ENCODE measurements around the gene HSPB9. TPM values are rescaled to one million over a fixed set of nuclear protein-coding genes. Genes with fewer than 3 reads are reported as not detected.

Gene HSPB9
- total and polyA plus RNA-seq, 9 of the 15 experiments (the other 6 are each of a cell fraction or from before 2014, with no cell fraction given), result 0.04 to 0.16 (median 0.08) TPM; not detected in 3

DNA sequence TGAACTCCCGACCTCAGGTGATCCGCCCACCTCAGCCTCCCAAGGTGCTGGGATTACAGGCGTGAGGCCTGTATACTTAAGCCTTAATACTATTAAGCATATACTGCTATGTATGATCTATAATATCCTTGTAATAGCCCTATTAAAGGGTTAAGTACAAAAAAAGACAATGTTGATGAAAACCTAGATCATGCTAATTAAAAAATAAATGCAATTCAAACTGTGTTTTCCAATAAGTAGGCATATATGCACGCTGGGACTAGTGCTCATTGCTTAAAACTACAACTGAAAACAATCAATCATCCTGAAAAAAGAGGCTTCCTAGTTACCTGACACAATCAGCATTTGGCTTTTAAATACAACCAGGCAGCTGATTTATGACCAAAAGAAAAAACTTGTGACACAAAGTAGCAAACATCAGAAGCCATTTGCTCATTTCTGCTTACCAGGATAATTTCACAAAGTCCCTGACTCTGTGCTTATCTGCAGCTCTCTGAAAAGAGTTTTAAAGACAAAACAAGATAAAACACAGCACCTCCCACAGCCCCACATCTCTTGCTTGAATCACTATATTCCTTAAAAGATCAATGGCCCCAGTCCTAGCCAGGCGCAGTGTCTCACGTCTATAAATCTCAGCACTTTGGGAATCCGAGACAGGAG lies 35.4 kb upstream of the HSPB9 start (continued):
- TF ChIP-seq MEIS2 (IDR thresholded peaks at IDR 0.05; ENCODE audit: partially characterized antibody) (peak; percentile 100), PHB2 (IDR thresholded peaks at IDR 0.05; ENCODE audit: low read depth) (no peak), ZNF316 (IDR thresholded peaks at IDR 0.05) (peak; percentile 68), NR2F6 (CRISPR knock-in tag; IDR thresholded peaks at IDR 0.05) (no peak), NR3C1 (CRISPR knock-in tag; IDR thresholded peaks at IDR 0.05) (no peak), FOSL1 (tag; conservative IDR thresholded peaks at IDR 0.05) (peak; percentile 36; the same call in 1 of the 2 replicates), TAF9B (IDR thresholded peaks at IDR 0.05; ENCODE audit: partially characterized antibody) (no peak), CBFA2T2 (conservative IDR thresholded peaks at IDR 0.05) (peak; percentile 73), PRDM10 (IDR thresholded peaks at IDR 0.05; ENCODE audit: partially characterized antibody) (no peak), TAL1 (IDR thresholded peaks at IDR 0.05) (peak; percentile 52), ZNF583 (CRISPR knock-in tag; IDR thresholded peaks at IDR 0.05) (no peak), ILK (tag; IDR thresholded peaks at IDR 0.05; ENCODE audit: borderline replicate concordance, low read depth) (no peak), CCAR2 (IDR thresholded peaks at IDR 0.05; ENCODE audit: low read depth, low read length) (no peak), ETS2 (tag; IDR thresholded peaks at IDR 0.05; ENCODE audit: borderline replicate concordance, poor library complexity, severe bottlenecking) (no peak), SMARCE1 (IDR thresholded peaks at IDR 0.05) (peak; percentile 65; the same call in 1 of the 2 replicates), RFX5 (IDR thresholded peaks at IDR 0.05; ENCODE audit: low read depth, low read length) (no peak), RBM25 (IDR thresholded peaks at IDR 0.05; ENCODE audit: low read depth, low read length, severe bottlenecking) (no peak), FOXK1 (CRISPR knock-in tag; IDR thresholded peaks at IDR 0.05; ENCODE audit: borderline replicate concordance) (no peak), ZNF644 (tag; IDR thresholded peaks at IDR 0.05; ENCODE audit: low read depth) (no peak), MECOM (CRISPR knock-in tag; IDR thresholded peaks at IDR 0.05) (peak; percentile 73; the same call in 1 of the 2 replicates)
- TF ChIP-seq, protein P1, sequence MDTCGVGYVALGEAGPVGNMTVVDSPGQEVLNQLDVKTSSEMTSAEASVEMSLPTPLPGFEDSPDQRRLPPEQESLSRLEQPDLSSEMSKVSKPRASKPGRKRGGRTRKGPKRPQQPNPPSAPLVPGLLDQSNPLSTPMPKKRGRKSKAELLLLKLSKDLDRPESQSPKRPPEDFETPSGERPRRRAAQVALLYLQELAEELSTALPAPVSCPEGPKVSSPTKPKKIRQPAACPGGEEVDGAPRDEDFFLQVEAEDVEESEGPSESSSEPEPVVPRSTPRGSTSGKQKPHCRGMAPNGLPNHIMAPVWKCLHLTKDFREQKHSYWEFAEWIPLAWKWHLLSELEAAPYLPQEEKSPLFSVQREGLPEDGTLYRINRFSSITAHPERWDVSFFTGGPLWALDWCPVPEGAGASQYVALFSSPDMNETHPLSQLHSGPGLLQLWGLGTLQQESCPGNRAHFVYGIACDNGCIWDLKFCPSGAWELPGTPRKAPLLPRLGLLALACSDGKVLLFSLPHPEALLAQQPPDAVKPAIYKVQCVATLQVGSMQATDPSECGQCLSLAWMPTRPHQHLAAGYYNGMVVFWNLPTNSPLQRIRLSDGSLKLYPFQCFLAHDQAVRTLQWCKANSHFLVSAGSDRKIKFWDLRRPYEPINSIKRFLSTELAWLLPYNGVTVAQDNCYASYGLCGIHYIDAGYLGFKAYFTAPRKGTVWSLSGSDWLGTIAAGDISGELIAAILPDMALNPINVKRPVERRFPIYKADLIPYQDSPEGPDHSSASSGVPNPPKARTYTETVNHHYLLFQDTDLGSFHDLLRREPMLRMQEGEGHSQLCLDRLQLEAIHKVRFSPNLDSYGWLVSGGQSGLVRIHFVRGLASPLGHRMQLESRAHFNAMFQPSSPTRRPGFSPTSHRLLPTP (IDR thresholded peaks at IDR 0.05; ENCODE audit: borderline replicate concordance, extremely low read depth, insufficient read length), result no peak
- TF ChIP-seq, protein P2, sequence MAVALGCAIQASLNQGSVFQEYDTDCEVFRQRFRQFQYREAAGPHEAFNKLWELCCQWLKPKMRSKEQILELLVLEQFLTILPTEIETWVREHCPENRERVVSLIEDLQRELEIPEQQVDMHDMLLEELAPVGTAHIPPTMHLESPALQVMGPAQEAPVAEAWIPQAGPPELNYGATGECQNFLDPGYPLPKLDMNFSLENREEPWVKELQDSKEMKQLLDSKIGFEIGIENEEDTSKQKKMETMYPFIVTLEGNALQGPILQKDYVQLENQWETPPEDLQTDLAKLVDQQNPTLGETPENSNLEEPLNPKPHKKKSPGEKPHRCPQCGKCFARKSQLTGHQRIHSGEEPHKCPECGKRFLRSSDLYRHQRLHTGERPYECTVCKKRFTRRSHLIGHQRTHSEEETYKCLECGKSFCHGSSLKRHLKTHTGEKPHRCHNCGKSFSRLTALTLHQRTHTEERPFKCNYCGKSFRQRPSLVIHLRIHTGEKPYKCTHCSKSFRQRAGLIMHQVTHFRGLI (CRISPR knock-in tag; IDR thresholded peaks at IDR 0.05), result no peak
